ENCODE measurements around the gene TCF25. TPM values are rescaled to one million over a fixed set of nuclear protein-coding genes. Genes with fewer than 3 reads are reported as not detected.

Gene TCF25
- polyA plus RNA-seq, 1 donor (not counting 4 experiments of a cell fraction or from before 2014, with no cell fraction given): 103 TPM

GRCh38 chr16:89905511-89906139 is 32.2 kb downstream of the TCF25 start:
- Histone ChIP-seq H3K9me1 (ENCODE audit: control insufficient read depth, extremely low read depth, insufficient read depth, low read length) (no peaks in the 10 kb centered on the region), H3K4me3 (ENCODE audit: control insufficient read depth in 2 of 3, extremely low read depth in 1 of 3, insufficient read depth in 2 of 3, low read depth in 1 of 3, low read length in 3 of 3) (no peak overlapping the region), H3K4me1 (ENCODE audit: control insufficient read depth, extremely low read depth, insufficient read depth, low read length) (peaks cover 4% of the 10 kb centered on the region), H3K9me3 (ENCODE audit: control insufficient read depth, low read depth, low read length) (no peaks in the 10 kb centered on the region), H4K20me1 (ENCODE audit: control insufficient read depth, extremely low read depth, insufficient read depth, low read length) (peaks cover 4% of the 10 kb centered on the region), H3K4me2 (ENCODE audit: control insufficient read depth, extremely low read depth, insufficient read depth, low read depth, low read length) (no peak overlapping the region), H2AFZ (ENCODE audit: control insufficient read depth, low read length) (no peak overlapping the region), H3K9ac (ENCODE audit: control insufficient read depth, extremely low read depth, insufficient read depth, low read length) (no peak overlapping the region), H3K27me3 (ENCODE audit: control insufficient read depth, extremely low read depth, insufficient read depth, low read length) (no peaks in the 10 kb centered on the region), H3K79me2 (ENCODE audit: control insufficient read depth, insufficient read depth, low read length) (no peaks in the 10 kb centered on the region), H3K27ac (ENCODE audit: control insufficient read depth, insufficient read depth, low read length) (no peak overlapping the region), H3K36me3 (ENCODE audit: control insufficient read depth in 2 of 2, extremely low read depth in 1 of 2, insufficient read depth in 2 of 2, low read length in 2 of 2) (peaks cover 26 to 48% of the 10 kb centered on the region in 2 experiments)
- DNase-seq (ENCODE audit: low read depth, low spot score) (no peak), FAIRE-seq (no peak)
- dilution Hi-C loops (cut with MboI; ENCODE audit: extremely low pct_ligation_motif_present, low sequenced_read_pairs): no loop called here
- no peak for TF ChIP-seq CTCF (optimal IDR thresholded peaks at IDR 0.05 in 1 of 3, IDR thresholded peaks at IDR 0.05 in 1 of 3, conservative IDR thresholded peaks at IDR 0.05 in 1 of 3; ENCODE audit: extremely low read depth in 1 of 3, insufficient read depth in 2 of 3, low read length in 3 of 3)
- no peak for TF ChIP-seq EZH2 (IDR thresholded peaks at IDR 0.05; ENCODE audit: low read length)

- no peaks in the 10 kb centered on the region for H3K79me2 ChIP-seq (ENCODE audit: control insufficient read depth, insufficient read depth, low read length)
- H3K4me1 ChIP-seq (ENCODE audit: control insufficient read depth, extremely low read depth, insufficient read depth, low read length): peaks cover 4% of the 10 kb centered on the region
- H3K36me3 ChIP-seq (ENCODE audit: control insufficient read depth in 2 of 2, extremely low read depth in 1 of 2, insufficient read depth in 2 of 2, low read length in 2 of 2): peaks cover 33 to 51% of the 10 kb centered on the region in 2 experiments
- TF ChIP-seq CTCF (optimal IDR thresholded peaks at IDR 0.05 in 1 of 3, IDR thresholded peaks at IDR 0.05 in 1 of 3, conservative IDR thresholded peaks at IDR 0.05 in 1 of 3; ENCODE audit: extremely low read depth in 1 of 3, insufficient read depth in 2 of 3, low read length in 3 of 3): no peak
- no peak for TF ChIP-seq EZH2 (IDR thresholded peaks at IDR 0.05; ENCODE audit: low read length)
- no peak overlapping the region for H3K27ac ChIP-seq (ENCODE audit: control insufficient read depth, insufficient read depth, low read length)
- dilution Hi-C loops (cut with MboI; ENCODE audit: extremely low pct_ligation_motif_present, low sequenced_read_pairs): no loop called here
- H3K9me3 ChIP-seq (ENCODE audit: control insufficient read depth, low read depth, low read length): no peaks in the 10 kb centered on the region
- FAIRE-seq (no peak), DNase-seq (ENCODE audit: low read depth, low spot score) (no peak)
- H3K4me3 ChIP-seq (ENCODE audit: control insufficient read depth in 2 of 3, extremely low read depth in 1 of 3, insufficient read depth in 2 of 3, low read depth in 1 of 3, low read length in 3 of 3): no peak overlapping the region
- H3K4me2 ChIP-seq (ENCODE audit: control insufficient read depth, extremely low read depth, insufficient read depth, low read depth, low read length): no peak overlapping the region
- peaks cover 4% of the 10 kb centered on the region for H4K20me1 ChIP-seq (ENCODE audit: control insufficient read depth, extremely low read depth, insufficient read depth, low read length)
- H3K9ac ChIP-seq (ENCODE audit: control insufficient read depth, extremely low read depth, insufficient read depth, low read length): no peak overlapping the region
- no peaks in the 10 kb centered on the region for H3K9me1 ChIP-seq (ENCODE audit: control insufficient read depth, extremely low read depth, insufficient read depth, low read length)
- no peaks in the 10 kb centered on the region for H3K27me3 ChIP-seq (ENCODE audit: control insufficient read depth, extremely low read depth, insufficient read depth, low read length)
- no peak overlapping the region for H2AFZ ChIP-seq (ENCODE audit: control insufficient read depth, low read length)
These were observed 33.0 kb downstream of the TCF25 start for GRCh38 chr16:89906140-89907025.
